HL-60/S4 treated with phorbol 12-myristate 13-acetate at 8.2 ng/mL for 4 days and 3 days (cell line): ENCODE data around the gene MARCHF10.

Source experiments
- in situ Hi-C: fragments of 300-500 bp; cut with MboI; formaldehyde crosslinking; loops from 2 replicates; pipeline ENCODE4 v1.15.0; 2022; ENCODE audit warnings: low sequenced_read_pairs

MARCHF10 gene

DNA sequence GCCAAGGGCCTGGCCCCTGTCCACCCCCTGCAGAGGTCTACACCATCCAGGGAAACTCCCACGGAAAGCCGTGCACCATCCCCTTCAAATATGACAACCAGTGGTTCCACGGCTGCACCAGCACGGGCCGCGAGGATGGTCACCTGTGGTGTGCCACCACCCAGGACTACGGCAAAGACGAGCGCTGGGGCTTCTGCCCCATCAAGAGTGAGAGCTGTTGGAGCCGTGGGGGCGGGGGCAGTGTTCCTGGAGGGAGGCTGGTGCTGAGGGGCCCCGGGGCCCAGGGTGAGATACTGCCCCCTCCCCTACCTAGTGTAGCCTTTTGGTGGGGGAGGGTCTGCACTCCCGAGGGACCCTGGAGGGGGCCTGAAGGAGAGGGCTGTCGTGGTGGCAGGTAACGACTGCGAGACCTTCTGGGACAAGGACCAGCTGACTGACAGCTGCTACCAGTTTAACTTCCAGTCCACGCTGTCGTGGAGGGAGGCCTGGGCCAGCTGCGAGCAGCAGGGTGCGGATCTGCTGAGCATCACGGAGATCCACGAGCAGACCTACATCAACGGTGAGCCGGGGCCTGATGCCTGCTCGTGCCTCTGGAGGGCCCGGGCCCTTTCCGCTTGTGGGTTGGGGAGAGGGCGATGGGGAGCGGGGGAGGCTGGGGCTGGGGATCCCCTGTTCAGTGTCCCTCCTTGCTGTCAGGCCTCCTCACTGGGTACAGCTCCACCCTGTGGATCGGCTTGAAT lies 141.9 kb downstream of the MARCHF10 start:
- in situ Hi-C loops: no loop called here

DNA sequence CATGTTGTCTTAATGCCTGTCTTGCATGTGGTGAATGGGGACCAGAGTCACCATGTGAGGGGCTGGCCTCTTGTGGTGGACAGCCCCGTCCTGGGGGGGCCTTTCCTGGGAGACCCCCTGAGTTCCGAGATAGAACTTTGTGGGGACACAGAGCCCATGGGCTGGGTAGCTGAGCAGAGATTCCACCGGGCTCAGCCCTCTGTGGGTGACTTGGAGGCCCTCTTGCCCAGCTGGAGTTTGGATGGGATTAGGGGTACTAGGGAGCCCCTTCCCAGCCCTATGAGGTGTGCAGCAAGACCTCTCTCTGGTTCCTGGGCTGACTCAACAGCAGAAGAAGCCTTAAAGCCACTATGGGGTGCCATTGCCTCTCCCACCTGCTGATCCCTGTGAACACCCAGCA lies 142.5 kb downstream of the MARCHF10 start:
- in situ Hi-C loops: no loop called here

DNA sequence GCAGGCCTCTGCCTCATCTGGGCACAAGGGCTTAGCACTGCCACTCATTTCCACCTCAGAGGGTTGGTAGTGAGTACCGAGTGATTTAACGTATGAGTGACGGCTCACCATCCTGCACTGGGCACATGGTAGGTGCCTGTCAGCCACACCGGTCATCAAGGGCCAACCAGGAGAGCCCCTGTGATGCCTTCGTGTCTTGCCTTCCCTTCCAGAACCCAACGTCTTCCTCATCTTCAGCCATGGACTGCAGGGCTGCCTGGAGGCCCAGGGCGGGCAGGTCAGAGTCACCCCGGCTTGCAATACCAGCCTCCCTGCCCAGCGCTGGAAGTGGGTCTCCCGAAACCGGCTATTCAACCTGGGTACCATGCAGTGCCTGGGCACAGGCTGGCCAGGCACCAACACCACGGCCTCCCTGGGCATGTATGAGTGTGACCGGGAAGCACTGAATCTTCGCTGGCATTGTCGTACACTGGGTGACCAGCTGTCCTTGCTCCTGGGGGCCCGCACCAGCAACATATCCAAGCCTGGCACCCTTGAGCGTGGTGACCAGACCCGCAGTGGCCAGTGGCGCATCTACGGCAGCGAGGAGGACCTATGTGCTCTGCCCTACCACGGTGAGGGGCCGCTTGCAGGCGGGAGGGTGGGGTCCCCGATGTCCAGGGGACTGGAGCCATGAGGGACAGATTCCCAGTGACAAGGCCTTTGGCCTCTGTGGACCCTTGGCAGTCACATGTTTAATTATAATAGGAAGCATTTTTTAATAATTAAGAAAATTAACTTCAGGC lies 143.6 kb downstream of the MARCHF10 start:
- in situ Hi-C loops: no loop called here

DNA sequence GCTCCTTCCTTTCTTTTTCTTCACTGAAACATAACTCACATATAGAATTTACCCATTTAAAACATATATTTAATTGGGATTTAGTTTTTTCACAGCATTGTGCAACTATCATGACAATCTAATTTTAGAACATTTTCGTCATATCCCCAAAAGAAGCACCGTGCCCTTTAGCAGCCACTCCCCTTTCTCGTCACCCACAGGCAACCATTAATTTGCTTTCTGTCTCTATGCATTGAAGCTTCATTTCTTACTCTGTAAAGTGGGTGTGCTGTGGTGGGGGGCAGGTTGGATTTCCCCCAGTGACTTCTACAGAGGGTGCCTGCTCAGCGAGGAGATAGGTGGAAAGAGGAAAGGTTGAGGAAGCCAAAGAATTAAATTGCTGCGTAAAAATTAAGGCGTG lies 144.8 kb downstream of the MARCHF10 start:
- in situ Hi-C loops: no loop called here

DNA sequence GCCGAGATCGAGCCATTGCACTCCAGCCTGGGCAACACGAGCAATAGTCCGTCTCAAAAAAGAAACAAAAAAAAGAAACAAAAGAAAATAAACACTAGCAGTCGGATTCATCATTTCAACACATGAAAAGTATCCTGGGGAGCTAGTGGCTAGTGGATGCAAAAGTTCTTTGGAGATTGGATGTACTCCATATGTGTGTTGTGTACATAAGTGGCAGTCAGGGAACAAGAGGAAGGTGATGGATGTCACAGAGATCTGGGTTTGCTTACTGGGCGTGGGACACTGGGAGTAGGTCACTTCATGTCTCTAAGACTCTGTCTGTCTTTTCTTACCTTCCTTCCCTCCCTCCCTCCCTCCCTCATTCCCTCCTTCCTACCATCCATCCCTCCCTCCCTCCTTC lies 145.3 kb downstream of the MARCHF10 start:
- in situ Hi-C loops: no loop called here

DNA sequence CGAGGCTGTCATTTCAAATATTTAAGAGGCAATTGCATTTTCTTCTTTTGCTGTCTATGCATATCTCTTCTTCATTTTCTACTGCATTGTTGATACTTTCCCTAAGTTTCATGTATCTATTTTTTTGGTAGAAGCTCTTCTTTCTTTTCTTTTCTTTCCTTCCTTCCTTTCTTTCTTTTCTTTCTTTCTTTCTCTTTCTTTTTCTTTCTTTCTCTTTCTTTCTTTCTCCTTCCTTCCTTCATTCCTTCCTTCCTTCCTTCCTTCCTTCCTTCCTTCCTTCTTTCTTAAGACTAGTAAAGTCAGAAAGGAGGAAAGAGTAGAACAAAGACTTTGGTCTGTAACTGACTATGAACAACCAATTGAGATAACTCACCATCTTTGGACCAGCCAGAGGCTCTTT lies 146.8 kb downstream of the MARCHF10 start:
- in situ Hi-C loops: no loop called here

DNA sequence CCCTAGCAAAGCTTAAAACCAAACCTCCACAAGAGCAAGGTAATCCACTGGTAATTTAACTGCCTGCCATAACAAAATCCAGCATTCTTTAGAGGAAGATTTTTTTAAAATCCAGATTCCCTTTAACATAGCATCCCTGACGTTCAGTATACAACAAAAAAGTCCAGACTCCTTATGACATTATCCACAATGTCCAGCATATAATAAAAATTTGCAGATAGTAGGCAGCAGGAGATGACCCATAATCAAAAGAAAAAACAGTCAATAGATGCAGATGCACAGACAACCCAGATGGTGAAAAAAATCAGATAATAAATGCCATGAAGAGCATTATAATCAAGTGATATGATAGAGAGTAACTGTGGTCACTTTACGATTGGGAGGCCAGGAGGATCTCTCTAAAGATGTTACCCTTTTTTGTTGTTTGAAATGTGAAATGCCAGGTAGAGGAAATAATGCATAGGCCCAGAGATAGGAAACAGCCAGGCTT lies 147.4 kb downstream of the MARCHF10 start:
- in situ Hi-C loops: no loop called here

DNA sequence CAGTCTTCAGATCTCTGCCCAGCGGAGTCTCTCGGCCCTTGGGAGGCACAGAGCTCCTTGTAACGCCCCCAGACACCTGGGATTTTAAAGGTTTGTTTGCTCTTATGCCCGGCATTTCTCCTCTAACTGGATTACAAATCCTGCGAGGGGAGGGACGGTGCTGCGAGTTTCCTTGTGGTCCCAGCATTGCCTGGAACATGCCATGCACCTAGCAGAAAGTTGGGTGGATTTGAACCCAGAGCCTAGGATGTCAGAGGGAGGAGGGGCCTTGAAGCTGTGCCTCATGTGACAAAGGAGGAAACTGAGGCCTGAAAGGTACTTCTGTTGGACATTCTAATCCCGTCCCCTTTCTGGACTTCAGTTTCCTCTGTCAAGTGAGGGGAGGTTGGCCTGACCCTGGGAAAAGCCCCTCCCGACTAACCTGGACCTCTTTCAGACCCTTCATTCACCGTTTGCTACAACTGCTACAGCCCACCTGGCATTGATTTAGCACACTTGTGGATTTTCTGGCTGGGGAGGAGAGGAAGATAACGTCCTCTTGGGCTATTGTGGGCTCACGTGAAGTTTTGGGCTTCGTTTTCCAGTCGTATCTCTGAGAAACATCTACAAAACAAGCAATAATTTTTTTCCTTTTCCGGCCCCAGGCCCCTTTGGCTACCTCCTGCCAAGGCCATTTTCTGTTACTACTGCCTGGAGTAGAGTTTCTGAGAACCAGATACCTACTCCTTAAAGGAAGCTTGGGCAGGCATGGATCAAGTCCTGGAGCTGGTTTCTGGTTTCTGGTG lies 149.8 kb downstream of the MARCHF10 start:
- in situ Hi-C loops: no loop called here

DNA sequence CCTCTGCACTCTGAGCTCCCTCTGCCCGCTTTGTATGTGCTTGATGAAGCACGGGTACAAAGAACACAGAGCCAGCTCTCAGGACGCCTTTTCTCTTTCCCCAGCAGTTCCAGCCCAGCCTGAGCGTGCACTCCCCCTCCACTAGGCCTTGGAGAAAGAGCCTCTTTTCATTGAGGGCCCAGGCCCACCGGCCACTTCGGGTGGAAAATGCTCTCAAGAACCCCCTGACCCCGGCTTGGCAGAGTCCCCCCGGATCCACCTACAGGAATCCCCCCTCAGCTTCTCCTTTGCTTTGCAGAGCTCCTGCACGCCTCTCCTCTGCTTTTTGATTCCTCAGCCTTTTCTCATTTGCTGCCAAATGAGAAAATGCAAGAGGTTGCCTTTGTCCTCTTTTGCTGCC lies 150.4 kb downstream of the MARCHF10 start:
- in situ Hi-C loops: no loop called here

DNA sequence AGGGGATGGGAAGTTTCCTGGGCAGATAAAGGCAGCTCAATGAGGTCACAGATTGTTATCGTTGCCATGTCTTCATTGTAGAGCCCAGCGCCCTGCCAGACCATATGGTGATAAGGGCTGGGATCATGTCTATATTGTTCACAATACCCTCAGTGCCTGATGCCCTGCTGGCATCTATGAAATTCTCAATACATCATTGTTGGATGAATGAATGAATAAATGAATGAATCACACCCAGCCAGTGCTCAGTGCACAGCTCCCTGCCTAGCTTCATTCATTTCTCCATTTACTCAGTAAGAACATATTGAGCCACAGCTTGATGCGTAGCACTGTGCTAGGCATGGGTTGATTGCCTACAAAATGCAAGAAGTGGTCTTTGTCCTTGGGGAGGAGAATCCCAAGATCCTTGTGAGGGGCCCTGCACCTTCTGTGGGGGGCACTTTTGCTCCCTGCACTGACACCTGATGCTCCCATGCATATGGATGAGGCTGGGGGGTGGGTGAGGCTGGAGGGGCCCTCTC lies 150.9 kb downstream of the MARCHF10 start:
- in situ Hi-C loops: no loop called here

DNA sequence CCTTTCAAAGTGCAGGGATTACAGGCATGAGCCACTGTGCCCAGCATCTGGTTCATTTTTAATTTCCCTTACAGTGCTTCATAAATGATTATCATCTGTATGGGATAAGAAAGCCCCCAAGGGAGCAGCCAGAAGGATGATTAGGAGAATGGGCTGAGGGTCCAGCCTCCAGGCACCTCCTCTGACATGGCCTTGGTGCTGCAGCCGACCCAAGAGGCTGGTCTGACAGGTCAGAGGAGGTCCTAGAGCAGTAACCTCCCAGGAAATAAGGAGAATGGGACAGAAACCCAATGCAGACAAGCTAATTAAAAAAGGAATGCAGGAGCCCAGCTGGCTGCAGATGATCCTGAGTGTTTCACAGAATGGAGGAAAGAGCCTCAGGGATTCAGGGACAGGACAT lies 151.7 kb downstream of the MARCHF10 start:
- in situ Hi-C loops: no loop called here

DNA sequence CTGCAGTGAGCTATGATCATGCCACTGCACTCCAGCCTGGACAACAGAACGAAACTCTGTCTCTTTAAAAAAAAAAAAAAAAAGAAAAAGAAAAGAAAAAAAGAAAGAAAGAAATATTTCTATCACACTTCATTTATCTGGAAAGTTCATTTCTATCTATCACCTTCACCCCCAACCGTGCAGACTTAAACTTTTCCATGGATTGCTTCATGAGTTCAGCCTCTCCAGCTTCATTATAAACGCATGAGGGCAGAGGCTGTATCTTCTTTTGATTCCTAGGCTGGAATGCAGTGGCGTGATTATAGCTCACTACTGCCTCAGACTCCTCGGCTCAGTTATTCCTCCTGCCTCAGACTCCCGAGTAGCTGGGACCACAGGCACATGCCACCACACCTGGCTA lies 152.5 kb downstream of the MARCHF10 start:
- in situ Hi-C loops: no loop called here

DNA sequence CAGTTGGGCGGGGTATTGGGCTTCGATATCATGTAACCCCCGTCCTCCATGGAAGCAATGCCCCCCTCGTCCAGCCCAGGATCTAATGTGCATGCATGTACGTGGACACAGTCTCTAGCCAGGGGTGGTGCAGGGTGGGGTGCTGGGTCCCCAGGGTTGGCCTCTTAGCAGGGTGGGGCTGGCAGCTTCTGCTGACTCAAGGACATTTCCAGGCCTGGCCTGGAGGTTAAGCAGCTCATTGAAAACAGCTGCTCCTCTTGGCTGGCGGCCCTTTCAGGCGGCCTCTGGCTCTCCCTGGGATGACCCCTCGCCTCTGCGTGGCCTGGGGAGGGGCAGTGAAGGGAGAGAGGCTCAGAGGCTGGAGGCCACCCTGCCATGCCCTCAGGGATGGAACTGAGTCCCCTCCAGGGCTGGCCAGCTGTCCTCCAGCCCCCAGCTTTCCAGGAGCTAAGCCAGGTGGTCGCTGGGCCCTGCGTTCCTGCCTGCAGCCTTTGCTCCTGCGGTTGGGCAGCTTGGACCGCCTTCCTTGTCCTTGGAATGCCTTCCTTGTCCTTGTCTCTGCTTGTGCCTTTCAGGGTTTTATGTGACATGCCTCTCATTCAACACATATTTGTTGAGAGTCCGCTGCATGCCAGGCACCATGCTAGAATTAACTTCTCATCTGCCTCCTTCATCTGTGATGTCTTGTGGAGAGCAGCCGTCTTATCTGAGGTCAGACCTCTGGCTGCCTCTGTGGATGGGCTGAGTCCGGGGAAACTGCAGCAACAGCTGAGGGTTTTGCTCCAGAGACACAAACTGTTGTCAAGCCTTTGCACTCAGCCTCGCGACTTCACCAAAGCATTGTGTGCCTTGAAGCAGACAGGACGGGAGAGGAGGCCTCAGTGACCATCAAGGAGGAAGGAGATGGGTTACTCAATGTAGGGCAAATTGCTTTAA lies 154.0 kb downstream of the MARCHF10 start:
- in situ Hi-C loops: no loop called here

DNA sequence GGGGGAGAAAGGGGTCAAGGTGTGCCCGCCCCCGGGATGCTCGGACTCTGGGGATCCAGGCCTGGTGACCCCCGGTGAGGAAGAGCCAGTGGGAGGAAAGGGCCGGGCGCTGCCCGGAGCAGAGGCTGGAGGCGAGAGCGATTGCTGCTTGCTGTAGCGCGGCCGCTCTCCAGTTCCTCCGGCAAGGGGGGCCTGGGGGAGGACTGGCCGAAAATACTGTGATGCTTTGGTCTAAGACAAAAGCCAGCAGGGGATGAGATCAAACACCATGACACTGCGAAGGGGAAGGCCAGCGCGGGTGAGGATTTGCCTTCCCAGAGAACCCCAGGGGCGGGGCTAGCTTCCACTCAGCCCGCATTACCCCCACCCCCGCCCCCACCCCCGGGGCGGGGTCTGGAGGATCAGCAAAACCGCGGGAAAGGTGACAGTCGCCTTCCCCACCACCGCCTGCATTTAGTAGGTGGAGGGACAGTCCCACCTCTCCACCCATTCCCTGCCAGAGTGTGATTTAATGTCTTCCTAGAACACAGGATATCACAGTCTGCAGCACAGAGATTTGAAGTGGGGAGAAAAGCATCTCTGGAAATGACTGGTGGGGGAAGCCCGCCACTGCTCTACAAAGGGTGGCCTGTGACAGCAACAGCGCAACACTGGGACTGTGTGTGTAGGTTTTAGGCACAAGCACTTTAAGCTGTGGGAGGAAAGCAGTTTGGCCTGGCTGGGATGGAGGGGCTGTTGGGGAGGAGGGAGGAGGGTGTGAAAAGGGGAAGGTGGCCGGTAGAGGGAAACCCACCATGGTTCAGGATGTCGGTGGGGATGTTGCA lies 154.9 kb downstream of the MARCHF10 start:
- in situ Hi-C loops: no loop called here

DNA sequence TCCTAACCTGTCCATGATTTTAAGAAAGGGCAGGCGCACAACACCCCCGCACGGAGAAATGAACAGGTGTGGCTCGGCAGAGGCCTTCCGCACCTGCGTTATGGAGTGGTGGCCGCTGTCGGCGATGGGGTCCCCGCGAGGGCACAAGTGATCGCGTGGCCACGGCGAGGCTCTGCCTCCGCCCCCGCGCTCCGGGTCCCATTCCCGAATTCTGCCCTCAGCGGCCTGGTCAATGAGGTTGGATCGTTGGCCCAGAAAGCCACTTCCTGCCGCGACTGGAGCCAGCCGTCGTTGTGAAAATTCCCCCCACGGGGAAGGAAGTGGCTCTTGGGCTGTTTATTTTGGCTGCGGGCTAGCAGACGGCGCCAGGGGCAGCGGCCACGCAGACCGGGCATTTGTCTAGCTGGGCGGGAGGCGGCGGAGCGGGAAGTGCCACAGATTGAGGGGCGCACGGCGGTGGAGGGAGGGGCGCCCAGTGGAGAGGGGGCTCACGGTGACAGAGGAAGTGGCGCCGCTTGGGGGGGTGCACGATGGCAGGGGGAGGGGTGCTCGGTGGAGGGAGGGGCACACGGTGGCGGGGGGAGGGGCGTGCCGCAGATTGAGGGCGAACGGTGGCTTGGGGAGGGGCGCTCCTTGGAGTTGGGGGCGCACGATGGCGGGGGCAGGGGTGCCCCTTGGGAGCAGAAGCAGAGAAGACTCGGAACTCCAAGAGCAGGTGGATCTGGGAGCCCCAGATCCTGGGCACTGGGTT lies 155.7 kb downstream of the MARCHF10 start:
- in situ Hi-C loops: no loop called here
